Liver (tissue), 9 donors: ENCODE results near the gene CLCN1. TPM values are rescaled to one million over a fixed set of nuclear protein-coding genes. Genes with fewer than 3 reads are reported as not detected.

ENCODE experiments used
- DNase-seq: peaks from one replicate; pipeline ENCODE4 v3.0.0-alpha.2; 2017; ENCODE audit warnings: low spot score
- H3K27ac ChIP-seq, 2 donors: one replicate each; pipeline ENCODE4 v1.7.0; 2013; ENCODE audit warnings: inconsistent platforms in 2 of 2, low read length in 2 of 2, control low read depth in 1 of 2, low read depth in 1 of 2, mild to moderate bottlenecking in 1 of 2
- H3K27me3 ChIP-seq, 4 donors: one replicate each; pipeline versions ENCODE4 v1.6.1 to v1.7.0; 2013; ENCODE audit warnings: low read length in 3 of 4, inconsistent platforms in 1 of 4, mild to moderate bottlenecking in 1 of 4, moderate library complexity in 1 of 4; ENCODE audit not compliant: control insufficient read depth in 4 of 4, insufficient read depth in 4 of 4
- H3K36me3 ChIP-seq, 4 donors: one replicate each; pipeline versions ENCODE4 v1.6.1 to v1.7.0; 2013; ENCODE audit warnings: low read length in 3 of 4, mild to moderate bottlenecking in 3 of 4, low read depth in 1 of 4, moderate library complexity in 1 of 4; ENCODE audit not compliant: control insufficient read depth in 4 of 4, insufficient read depth in 3 of 4
- H3K4me1 ChIP-seq, 4 donors: one replicate each; pipeline versions ENCODE4 v1.6.1 to v1.7.0; 2013; ENCODE audit warnings: low read length in 3 of 4, mild to moderate bottlenecking in 3 of 4, moderate library complexity in 1 of 4; ENCODE audit not compliant: control insufficient read depth in 4 of 4, insufficient read depth in 4 of 4
- H3K4me3 ChIP-seq, 3 donors: one replicate each; pipeline versions ENCODE4 v1.6.1 to v1.7.0; 2013; ENCODE audit warnings: low read length in 3 of 3, control low read depth in 1 of 3, low read depth in 1 of 3, mild to moderate bottlenecking in 1 of 3
- H3K9ac ChIP-seq, 2 donors: one replicate each; pipeline ENCODE4 v1.7.0; 2013; ENCODE audit warnings: low read length in 2 of 2, mild to moderate bottlenecking in 2 of 2, moderate library complexity in 2 of 2, control low read depth in 1 of 2, low read depth in 1 of 2
- H3K9me3 ChIP-seq, 4 donors: one replicate each; pipeline versions ENCODE4 v1.6.1 to v1.7.0; 2013; ENCODE audit warnings: low read length in 3 of 4; ENCODE audit not compliant: control insufficient read depth in 4 of 4
- EGR1 ChIP-seq, 2 donors: IDR thresholded peaks; 2 replicates each; pipeline ENCODE4 v1.6.1; 2016 to 2018; ENCODE audit warnings: antibody characterized with exemption in 2 of 2, low read depth in 2 of 2
- FOXA2 ChIP-seq: IDR thresholded peaks from 2 replicates; pipeline ENCODE4 v1.6.1; 2016; ENCODE audit warnings: antibody characterized with exemption
- HNF4A ChIP-seq, 2 donors: conservative IDR thresholded peaks; 2 replicates each; pipeline ENCODE4 v1.6.1; 2016; ENCODE audit warnings: antibody characterized with exemption in 2 of 2, mild to moderate bottlenecking in 2 of 2
- HNF4G ChIP-seq: IDR thresholded peaks from 2 replicates; pipeline ENCODE4 v1.6.1; 2016; ENCODE audit warnings: antibody characterized with exemption
- JUND ChIP-seq, 2 donors: IDR thresholded peaks; 2 replicates each; pipeline ENCODE4 v1.6.1; 2016; ENCODE audit warnings: antibody characterized with exemption in 2 of 2
- NR2F2 ChIP-seq: IDR thresholded peaks from 2 replicates; pipeline ENCODE4 v1.6.1; 2016; ENCODE audit warnings: antibody characterized with exemption
- RXRA ChIP-seq, 2 donors: IDR thresholded peaks; 2 replicates each; pipeline ENCODE4 v1.6.1; 2017 to 2018; ENCODE audit warnings: antibody characterized with exemption in 2 of 2, mild to moderate bottlenecking in 1 of 2
- SP1 ChIP-seq: IDR thresholded peaks from 2 replicates; pipeline ENCODE4 v1.6.1; 2018; ENCODE audit warnings: antibody characterized with exemption, mild to moderate bottlenecking
- TAF1 ChIP-seq: conservative IDR thresholded peaks from 2 replicates; pipeline ENCODE4 v1.6.1; 2016; ENCODE audit warnings: antibody characterized with exemption, mild to moderate bottlenecking
- YY1 ChIP-seq: IDR thresholded peaks from 2 replicates; pipeline ENCODE4 v1.6.1; 2016; ENCODE audit warnings: antibody characterized with exemption, mild to moderate bottlenecking
- ZBTB33 ChIP-seq: IDR thresholded peaks from 2 replicates; pipeline ENCODE4 v1.6.1; 2016; ENCODE audit warnings: antibody characterized with exemption
- WGBS: extraction: QIAGEN DNeasy Blood & Tissue Kit; methylation state at CpG from one replicate; pipeline ENCODE4 v1.1.7; 2013; 5-methylcytosine and 5-hydroxymethylcytosine counted together
- polyA plus RNA-seq, 2 donors: library from polyadenylated mRNA; stranded (reverse) in 1 of 2; unstranded in 1 of 2; fragments of 200-250 nt in 1 of 2; fragments of >200 nt in 1 of 2; fragmentation: Nextera tagmentation in 1 of 2; extraction: Ambion mirVana in 1 of 2; gene quantifications; one replicate each; pipeline versions ENCODE4 v1.2.1 to v1.2.3, GENCODE V29; 2013 to 2015
- total RNA-seq, 2 donors: library from RNA; depleted of rRNA; stranded (reverse); fragments of >200 nt; gene quantifications; one replicate each; pipeline ENCODE4 v1.2.3, GENCODE V29; 2014
- TF ChIP-seq, protein P1 (sequence below): fragments of 150-350 bp; IDR thresholded peaks from 2 replicates; pipeline ENCODE4 v1.5.1; 2017; ENCODE audit warnings: improper control_type of control experiment, low read depth, low read length; ENCODE audit not compliant: missing input control
- TF ChIP-seq, protein P2 (sequence below): IDR thresholded peaks from 2 replicates; pipeline ENCODE4 v1.6.1; 2016; ENCODE audit warnings: antibody characterized with exemption
- TF ChIP-seq, protein P3 (sequence below): IDR thresholded peaks from 2 replicates; pipeline ENCODE4 v1.6.1; 2016; ENCODE audit warnings: antibody characterized with exemption
- donor health status: healthy.
- donor health status: healthy.
- donor health status: healthy.
- donor health status: healthy.
- donor health status: healthy.

CLCN1 gene
- total and polyA plus RNA-seq, 4 donors, result 0.01 to 0.08 TPM; not detected in 2

DNA sequence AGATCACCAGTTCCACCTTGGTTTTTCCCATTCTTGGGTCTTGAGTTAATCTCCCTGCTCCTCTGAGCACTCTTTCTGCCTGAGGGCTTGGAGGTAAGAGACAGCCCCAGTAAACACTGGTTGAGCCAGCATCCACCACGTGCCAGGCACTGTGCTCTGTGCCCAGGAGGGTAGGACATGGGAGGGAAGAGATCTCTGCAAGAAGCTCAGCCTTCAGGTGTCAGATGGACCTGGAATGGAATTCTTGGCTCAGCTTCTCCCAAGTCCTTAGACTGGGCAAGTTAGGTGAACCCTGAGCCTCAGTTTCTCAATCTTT lies 67.7 kb downstream of the CLCN1 start (continued):
- TF ChIP-seq, protein P1, sequence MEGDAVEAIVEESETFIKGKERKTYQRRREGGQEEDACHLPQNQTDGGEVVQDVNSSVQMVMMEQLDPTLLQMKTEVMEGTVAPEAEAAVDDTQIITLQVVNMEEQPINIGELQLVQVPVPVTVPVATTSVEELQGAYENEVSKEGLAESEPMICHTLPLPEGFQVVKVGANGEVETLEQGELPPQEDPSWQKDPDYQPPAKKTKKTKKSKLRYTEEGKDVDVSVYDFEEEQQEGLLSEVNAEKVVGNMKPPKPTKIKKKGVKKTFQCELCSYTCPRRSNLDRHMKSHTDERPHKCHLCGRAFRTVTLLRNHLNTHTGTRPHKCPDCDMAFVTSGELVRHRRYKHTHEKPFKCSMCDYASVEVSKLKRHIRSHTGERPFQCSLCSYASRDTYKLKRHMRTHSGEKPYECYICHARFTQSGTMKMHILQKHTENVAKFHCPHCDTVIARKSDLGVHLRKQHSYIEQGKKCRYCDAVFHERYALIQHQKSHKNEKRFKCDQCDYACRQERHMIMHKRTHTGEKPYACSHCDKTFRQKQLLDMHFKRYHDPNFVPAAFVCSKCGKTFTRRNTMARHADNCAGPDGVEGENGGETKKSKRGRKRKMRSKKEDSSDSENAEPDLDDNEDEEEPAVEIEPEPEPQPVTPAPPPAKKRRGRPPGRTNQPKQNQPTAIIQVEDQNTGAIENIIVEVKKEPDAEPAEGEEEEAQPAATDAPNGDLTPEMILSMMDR, result no peak
- TF ChIP-seq TAF1, result no peak
- no peak for TF ChIP-seq HNF4A (conservative IDR thresholded peaks at IDR 0.05)
- TF ChIP-seq JUND (IDR thresholded peaks at IDR 0.05), result no peak
- no peak for TF ChIP-seq SP1
- no peak for TF ChIP-seq ZBTB33

DNA sequence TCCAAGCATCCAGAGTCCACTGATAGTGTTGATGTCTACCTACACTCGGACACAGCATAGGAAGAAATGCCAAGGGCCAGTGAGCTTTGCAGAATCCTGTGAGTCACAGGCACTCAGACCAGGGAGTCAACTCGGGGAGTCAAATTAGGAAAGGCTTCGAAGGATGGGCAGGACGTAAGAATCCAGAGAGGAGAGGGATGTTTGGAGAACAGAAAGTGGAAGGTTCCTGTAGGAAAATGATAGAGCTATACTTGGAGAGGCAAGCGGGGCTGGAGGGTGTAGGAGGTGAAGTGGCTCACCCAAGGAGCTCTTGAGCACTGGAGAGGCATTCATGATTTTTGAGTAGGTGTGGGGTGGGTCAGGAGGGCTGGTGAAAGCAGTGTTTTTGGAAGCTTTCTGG lies 68.2 kb downstream of the CLCN1 start:
- Histone ChIP-seq H3K4me3 (no peak overlapping the region), H3K9me3 (no peaks in the 10 kb centered on the region), H3K27me3 (no peaks in the 10 kb centered on the region), H3K4me1 (peaks cover 18 to 65% (median 50%) of the 10 kb centered on the region in 4 donors), H3K36me3 (peaks cover 4 to 15% (median 7%) of the 10 kb centered on the region in 4 donors), H3K27ac (peak overlapping the region in 1 of 2 donors; percentile 96), H3K9ac (no peak overlapping the region)
- DNase-seq, result no peak
- TF ChIP-seq YY1 (no peak), EGR1 (IDR thresholded peaks at IDR 0.05; ENCODE audit: low read depth in 2 of 2) (no peak), JUND (IDR thresholded peaks at IDR 0.05) (no peak), NR2F2 (no peak), RXRA (IDR thresholded peaks at IDR 0.05) (no peak), SP1 (no peak), HNF4A (conservative IDR thresholded peaks at IDR 0.05) (no peak), FOXA2 (no peak), HNF4G (no peak), TAF1 (no peak)
- TF ChIP-seq, protein P2, sequence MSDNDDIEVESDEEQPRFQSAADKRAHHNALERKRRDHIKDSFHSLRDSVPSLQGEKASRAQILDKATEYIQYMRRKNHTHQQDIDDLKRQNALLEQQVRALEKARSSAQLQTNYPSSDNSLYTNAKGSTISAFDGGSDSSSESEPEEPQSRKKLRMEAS, result no peak
- TF ChIP-seq, protein P1, result no peak
- TF ChIP-seq, protein P3, sequence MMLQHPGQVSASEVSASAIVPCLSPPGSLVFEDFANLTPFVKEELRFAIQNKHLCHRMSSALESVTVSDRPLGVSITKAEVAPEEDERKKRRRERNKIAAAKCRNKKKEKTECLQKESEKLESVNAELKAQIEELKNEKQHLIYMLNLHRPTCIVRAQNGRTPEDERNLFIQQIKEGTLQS, result no peak
- WGBS, result 78% methylated on average over 5 of the region's 5 CpGs
